Measurements from ENCODE around the gene ISLR. TPM values are rescaled to one million over a fixed set of nuclear protein-coding genes. Genes with fewer than 3 reads are reported as not detected.

ISLR gene
- total RNA-seq, 4 donors from 2014 or later, result 0.91 to 38.0 (median 11.0) TPM

DNA sequence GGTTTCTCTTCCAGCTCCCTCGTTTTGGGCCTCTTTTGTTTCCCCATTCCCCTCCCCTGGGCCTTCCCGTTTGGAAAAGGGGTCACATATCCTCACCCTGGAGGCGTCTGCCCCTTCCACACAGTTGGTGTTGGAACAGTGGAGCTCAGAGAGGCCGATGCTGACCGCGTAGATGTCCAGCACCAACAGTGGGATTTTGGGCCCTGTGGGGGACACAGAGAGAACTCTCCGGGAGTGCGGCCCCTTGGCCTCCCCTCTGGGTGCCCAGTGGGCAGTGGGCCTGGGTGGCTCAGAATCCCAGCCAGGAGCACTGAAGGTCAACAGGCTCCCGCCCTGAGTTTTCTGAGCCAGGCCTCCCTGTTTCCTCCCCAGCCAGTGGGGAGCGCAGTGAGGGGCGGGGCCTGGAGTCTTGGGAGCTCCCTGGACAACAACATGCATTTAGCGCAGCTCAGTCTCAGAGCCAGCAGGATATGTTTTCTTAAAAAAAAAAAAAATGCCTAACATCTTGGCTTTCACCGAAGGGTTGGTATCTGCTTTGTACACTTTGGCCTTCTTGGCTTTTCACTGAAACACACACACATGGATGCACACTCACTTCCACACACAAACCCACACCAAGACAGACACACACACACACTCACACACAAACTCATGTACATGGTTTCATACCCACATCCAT, 670 bp upstream of the ISLR start:
- Histone ChIP-seq H3K27me3 (peaks cover 0 to 3% (median 0%) of the 10 kb centered on the region in 4 donors), H3K4me1 (peaks cover 6 to 77% (median 17%) of the 10 kb centered on the region in 3 donors), H3K27ac (peak overlapping the region; percentile 41 to 83 (median 72)), H3K4me3 (peak overlapping the region in 1 of 4 donors; percentile 55), H3K36me3 (no peaks in the 10 kb centered on the region), H3K9me3 (no peaks in the 10 kb centered on the region)
- DNase-seq, result no peak
- TF ChIP-seq POLR2A (IDR thresholded peaks at IDR 0.05) (no peak), CTCF (IDR thresholded peaks at IDR 0.05) (no peak)
- WGBS, 2 donors, result 47 to 48% methylated on average over 3 to 8 of the region's 13 CpGs
- intact Hi-C loops (cut with DNase I), result no loop called here

DNA sequence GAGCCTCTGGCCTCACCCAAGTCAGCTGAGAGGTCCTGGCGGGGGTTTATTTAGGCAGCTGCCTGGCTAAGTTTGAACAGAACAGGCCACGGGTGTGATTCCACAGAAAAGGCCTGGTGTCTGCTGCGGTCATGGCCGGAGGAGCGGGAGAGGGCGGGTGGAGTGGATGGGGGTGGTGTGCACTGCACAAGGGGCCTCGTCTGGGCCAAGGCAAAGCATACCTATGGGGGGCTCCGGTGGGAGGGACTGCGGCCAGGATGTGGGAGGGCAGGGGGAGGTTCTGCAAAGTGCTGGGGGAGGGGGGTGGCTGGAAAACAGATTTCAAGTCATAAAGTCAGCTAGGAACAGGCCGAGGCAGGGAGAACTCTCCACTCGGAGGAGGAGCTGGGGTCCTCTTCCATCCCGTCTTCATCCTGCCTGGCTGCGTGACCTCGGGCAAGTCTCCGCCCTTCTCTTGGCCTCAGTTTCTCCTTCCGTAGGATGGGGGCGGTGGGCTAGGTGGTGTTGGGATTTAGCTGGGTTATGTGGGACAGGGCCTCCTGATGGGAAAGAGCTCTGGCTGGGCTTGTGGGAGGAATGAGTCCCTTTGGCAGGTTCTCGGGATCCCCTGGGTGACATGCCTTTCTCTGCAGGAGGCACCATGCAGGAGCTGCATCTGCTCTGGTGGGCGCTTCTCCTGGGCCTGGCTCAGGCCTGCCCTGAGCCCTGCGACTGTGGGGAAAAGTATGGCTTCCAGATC, 878 bp downstream of the ISLR start:
- intact Hi-C loops (cut with DNase I), result no loop called here
- no peak for TF ChIP-seq CTCF (IDR thresholded peaks at IDR 0.05)
- no peak for TF ChIP-seq POLR2A (IDR thresholded peaks at IDR 0.05)
- no peaks in the 10 kb centered on the region for H3K36me3 ChIP-seq
- DNase-seq, result no peak
- H3K9me3 ChIP-seq, result no peaks in the 10 kb centered on the region
- H3K4me3 ChIP-seq, result peak overlapping the region in 3 of 4 donors; percentile 24 to 55 (median 30)
- H3K27me3 ChIP-seq, result peaks cover 0 to 3% (median 0%) of the 10 kb centered on the region in 4 donors
- H3K27ac ChIP-seq, result peak overlapping the region; percentile 39 to 83 (median 72)
- peaks cover 7 to 78% (median 22%) of the 10 kb centered on the region in 3 donors for H3K4me1 ChIP-seq
- 71 to 84% methylated on average over 9 to 13 of the region's 20 CpGs for WGBS, 2 donors

DNA sequence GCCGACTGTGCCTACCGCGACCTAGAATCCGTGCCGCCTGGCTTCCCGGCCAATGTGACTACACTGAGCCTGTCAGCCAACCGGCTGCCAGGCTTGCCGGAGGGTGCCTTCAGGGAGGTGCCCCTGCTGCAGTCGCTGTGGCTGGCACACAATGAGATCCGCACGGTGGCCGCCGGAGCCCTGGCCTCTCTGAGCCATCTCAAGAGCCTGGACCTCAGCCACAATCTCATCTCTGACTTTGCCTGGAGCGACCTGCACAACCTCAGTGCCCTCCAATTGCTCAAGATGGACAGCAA, 1.4 kb downstream of the ISLR start:
- Histone ChIP-seq H3K4me3 (peak overlapping the region in 3 of 4 donors; percentile 24 to 55 (median 30)), H3K27ac (peak overlapping the region in 3 of 4 donors; percentile 66 to 83 (median 77)), H3K9me3 (no peaks in the 10 kb centered on the region), H3K27me3 (peaks cover 0 to 3% (median 0%) of the 10 kb centered on the region in 4 donors), H3K4me1 (peaks cover 12 to 82% (median 27%) of the 10 kb centered on the region in 3 donors), H3K36me3 (no peaks in the 10 kb centered on the region)
- intact Hi-C loops (cut with DNase I), result no loop called here
- WGBS, 2 donors, result 83 to 96% methylated on average over 4 to 6 of the region's 14 CpGs
- no peak for DNase-seq
- TF ChIP-seq CTCF (IDR thresholded peaks at IDR 0.05) (no peak), POLR2A (IDR thresholded peaks at IDR 0.05) (no peak)

DNA sequence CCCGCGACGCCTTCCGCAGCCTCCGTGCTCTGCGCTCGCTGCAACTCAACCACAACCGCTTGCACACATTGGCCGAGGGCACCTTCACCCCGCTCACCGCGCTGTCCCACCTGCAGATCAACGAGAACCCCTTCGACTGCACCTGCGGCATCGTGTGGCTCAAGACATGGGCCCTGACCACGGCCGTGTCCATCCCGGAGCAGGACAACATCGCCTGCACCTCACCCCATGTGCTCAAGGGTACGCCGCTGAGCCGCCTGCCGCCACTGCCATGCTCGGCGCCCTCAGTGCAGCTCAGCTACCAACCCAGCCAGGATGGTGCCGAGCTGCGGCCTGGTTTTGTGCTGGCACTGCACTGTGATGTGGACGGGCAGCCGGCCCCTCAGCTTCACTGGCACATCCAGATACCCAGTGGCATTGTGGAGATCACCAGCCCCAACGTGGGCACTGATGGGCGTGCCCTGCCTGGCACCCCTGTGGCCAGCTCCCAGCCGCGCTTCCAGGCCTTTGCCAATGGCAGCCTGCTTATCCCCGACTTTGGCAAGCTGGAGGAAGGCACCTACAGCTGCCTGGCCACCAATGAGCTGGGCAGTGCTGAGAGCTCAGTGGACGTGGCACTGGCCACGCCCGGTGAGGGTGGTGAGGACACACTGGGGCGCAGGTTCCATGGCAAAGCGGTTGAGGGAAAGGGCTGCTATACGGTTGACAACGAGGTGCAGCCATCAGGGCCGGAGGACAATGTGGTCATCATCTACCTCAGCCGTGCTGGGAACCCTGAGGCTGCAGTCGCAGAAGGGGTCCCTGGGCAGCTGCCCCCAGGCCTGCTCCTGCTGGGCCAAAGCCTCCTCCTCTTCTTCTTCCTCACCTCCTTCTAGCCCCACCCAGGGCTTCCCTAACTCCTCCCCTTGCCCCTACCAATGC, 2.0 kb downstream of the ISLR start:
- Histone ChIP-seq H3K9me3 (no peaks in the 10 kb centered on the region), H3K4me3 (peak overlapping the region in 1 of 4 donors; percentile 55), H3K4me1 (peaks cover 14 to 88% (median 34%) of the 10 kb centered on the region in 3 donors), H3K27me3 (peaks cover 0 to 3% (median 0%) of the 10 kb centered on the region in 4 donors), H3K36me3 (no peaks in the 10 kb centered on the region), H3K27ac (peak overlapping the region in 2 of 4 donors; percentile 17 to 83)
- 92 to 94% methylated on average over 19 to 29 of the region's 45 CpGs for WGBS, 2 donors
- intact Hi-C loops (cut with DNase I), result no loop called here
- DNase-seq, result no peak
- TF ChIP-seq CTCF (IDR thresholded peaks at IDR 0.05) (no peak), POLR2A (IDR thresholded peaks at IDR 0.05) (no peak)
